HG03108 (cell line): ENCODE results near the gene DGKD.

Experiments used
- ATAC-seq: cut with Tn5 transposase; IDR thresholded peaks from one replicate; pipeline ENCODE4 v1.9.1; 2021; ENCODE audit warnings: moderate library complexity; ENCODE audit not compliant: unreplicated experiment

Gene DGKD

DNA sequence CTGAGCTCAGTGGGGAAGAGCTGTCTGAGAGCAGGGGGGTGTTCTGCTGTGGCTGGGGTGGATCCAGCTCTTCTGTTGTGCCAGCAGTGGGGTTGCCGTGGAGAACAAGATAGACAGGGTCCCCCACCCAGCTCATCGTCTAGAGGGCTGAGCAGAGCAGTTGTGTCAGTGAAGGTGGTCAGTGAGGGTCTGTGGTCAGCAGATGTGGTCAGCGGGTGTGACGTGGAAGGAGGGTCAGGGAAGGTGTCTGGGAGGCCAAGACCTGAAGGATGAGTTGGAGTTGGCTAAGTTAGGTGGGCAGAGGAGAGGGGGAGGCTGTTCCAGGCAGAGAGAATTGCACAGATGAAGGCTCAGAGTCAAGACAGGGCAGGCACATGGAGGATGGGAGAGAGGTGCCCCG lies 103.1 kb downstream of the DGKD start:
- ATAC-seq = no peak

DNA sequence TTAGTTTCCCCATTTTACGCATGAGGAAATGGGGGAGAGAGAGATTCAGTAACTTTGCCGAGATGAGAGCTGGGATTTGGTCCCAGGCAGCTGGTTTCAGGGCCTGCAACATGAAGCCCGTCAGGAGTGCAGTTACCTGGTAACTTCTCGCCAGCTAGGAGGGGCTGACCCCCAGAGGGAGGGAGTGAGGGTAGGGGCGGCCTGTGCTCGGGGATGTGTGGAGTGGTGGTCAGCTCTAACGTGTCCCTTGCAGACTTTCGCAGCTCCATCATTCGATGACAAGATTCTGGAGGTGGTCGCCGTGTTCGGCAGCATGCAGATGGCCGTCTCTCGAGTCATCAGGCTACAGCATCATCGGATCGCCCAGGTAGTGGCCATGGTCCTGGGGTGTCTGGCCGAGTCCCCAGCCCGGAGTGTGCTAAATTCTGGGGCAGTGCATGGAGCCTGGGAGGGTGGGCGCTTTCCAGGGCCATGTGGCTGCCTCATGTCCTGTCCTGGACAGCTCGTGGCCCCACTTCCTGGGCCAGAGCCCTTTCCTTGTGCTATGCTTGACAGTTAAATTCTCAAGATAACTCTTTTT lies 103.8 kb downstream of the DGKD start:
- no peak for ATAC-seq

DNA sequence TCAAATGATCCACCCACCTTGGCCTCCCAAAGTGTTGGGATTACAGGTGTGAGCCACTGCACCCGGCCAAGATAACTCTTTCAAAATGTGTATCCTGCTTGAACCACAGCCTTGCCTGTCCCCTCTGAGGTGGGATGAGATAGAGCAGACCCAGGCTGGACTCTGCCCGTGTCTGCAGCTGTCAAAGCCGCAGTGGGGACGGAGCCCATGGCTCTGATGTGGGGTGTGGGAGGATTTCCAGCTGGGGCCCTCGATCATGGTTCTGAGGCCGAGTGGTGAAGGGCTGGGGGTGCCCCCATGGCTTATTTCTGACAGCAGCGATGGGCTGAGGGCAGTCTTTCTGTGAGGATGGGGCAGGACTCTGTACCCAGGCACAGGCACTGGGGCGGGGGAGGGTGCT lies 104.5 kb downstream of the DGKD start:
- no peak for ATAC-seq

DNA sequence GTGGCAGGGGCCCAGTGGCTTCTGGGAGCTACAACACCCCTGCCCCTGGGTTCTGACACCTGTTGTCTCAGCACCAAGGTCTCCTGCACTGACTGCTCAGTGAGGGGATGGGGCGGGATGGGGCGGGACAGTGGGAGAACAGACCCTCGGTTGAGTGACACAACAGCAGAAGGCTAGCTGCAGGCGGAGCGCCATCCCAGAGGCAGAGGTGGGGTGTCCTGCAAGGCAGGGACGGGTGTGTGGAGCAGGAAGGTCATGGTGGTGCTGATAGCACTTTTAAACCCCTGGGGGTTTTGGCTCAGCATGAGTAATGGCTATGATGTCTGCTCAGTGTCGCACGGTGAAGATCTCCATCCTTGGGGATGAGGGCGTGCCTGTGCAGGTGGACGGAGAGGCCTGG lies 105.1 kb downstream of the DGKD start:
- ATAC-seq = no peak

GRCh38 chr2:233460726-233461441 lies 106.6 kb downstream of the DGKD start:
- ATAC-seq = no peak

DNA sequence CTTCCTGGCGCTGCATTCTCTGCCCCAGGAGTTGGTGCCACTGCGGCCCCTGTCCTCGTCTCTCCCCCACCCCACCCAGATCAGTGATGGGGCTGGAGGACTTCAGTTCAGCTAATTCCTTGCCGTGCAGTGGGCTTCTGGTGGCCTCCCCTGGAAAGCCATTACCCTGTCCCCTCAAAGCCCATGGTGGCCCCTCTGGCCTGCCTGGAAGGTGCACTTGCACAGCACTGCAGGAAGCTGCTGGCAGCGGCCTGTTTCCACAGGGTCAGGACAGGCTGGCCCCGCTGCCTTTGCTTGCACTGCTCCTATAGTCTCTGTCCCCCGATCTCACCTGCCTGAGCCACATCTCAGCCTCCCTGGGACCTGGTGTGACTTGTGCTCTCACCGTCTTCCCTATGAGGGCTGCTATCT lies 107.2 kb downstream of the DGKD start:
- ATAC-seq = no peak

GRCh38 chr2:233462202-233462785 lies 108.0 kb downstream of the DGKD start:
- no peak for ATAC-seq

DNA sequence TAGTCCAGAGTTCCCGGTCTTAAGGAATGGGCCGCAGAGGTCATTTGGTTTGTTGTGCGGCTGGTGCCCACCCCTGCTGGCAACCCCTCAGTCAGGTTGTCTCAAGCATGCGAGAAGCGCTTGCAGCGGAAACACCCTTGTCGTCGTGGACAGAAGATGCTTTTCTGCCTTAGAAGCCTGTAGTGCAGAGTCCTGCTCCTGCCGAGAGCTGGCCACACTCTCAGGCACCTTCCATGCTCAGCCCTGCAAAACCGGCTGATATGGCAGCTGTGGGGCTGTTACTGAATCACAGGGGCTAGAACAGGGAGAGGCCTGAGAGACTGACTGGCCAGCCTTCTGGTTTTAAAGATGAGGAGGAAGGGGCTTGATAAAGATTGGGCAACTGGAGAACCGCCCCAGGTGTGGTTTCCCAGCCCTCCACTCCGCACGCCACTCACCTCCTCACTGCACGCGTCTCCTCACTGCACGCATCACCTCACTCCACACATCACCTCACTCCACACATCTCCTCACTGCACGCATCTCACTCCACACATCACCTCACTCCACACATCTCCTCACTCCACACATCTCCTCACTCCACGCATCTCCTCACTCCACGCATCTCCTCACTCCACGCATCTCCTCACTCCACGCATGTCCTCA lies 108.7 kb downstream of the DGKD start:
- ATAC-seq = no peak

DNA sequence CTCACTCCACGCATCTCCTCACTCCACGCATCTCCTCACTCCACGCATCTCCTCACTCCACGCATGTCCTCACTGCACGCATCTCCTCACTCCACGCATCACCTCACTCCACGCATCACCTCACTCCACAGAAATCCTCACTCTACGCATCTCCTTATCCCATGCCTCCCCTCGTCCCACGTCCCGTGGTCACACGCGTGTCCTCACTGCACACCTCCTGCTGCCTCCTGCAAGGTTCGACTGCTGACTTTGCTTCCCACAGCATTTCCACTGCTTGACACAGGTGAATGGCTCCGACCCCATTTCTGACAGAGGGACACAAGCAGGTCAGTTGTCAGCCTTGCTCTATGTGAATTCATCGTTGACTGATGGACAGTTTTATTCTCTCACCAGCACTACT lies 109.3 kb downstream of the DGKD start:
- no peak for ATAC-seq

GRCh38 chr2:233464056-233464455 lies 109.8 kb downstream of the DGKD start:
- no peak for ATAC-seq

DNA sequence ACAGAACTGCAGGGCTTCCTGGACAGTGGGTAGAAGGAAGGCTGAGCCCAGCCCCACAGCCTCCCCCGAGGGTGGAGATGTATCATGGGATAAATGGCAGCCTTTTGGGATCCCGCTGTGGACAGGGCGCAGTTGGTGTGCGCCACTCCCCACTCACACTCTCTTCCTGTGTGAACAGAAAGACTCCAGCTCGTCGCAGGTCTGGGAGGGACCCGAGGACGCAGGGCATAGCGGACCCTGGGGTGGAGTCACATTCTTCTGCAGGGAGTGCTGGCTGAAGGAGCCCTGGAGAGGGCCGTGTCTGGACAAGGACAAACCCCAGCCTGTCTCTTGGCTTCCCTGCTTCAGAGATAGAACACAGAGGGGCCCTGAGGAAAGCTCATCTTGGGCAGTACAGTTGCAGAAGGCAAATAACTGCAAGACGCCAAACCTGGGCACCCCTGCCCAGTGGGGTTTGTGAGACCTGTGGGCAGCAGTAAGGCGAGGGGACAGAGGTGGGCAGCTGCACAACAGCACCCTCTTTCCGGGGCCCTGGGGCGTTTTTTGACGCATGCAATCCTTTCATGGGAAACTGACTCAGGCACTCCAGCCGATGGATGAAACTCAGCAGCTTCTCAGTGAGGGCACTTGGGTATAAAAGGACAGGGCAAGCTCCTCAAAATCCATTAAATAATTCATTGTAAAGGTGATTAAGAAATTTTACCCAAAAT lies 110.4 kb downstream of the DGKD start:
- no peak for ATAC-seq

- no peak for ATAC-seq
Observed at GRCh38 chr2:233466991-233467603, 112.8 kb downstream of the DGKD start.

GRCh38 chr2:233468047-233468740 lies 113.9 kb downstream of the DGKD start:
- no peak for ATAC-seq

DNA sequence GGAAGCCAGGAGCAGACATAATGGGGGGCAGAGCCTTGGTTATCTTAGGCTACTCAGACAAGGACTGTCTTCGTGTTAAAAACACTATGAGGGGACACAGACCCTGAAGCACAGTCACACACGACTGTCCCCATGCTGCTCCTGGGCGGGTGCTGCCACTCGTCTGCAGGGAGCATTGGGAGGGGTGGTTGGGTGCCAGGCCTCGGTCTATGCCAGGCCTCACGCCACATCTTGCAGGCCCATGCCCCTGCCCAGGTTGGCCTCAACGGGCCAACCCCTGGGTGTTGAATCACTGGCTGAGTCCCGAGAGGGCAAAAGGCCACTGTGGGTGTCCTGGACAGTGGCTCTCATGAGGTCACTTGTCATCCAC lies 114.4 kb downstream of the DGKD start:
- ATAC-seq = no peak

DNA sequence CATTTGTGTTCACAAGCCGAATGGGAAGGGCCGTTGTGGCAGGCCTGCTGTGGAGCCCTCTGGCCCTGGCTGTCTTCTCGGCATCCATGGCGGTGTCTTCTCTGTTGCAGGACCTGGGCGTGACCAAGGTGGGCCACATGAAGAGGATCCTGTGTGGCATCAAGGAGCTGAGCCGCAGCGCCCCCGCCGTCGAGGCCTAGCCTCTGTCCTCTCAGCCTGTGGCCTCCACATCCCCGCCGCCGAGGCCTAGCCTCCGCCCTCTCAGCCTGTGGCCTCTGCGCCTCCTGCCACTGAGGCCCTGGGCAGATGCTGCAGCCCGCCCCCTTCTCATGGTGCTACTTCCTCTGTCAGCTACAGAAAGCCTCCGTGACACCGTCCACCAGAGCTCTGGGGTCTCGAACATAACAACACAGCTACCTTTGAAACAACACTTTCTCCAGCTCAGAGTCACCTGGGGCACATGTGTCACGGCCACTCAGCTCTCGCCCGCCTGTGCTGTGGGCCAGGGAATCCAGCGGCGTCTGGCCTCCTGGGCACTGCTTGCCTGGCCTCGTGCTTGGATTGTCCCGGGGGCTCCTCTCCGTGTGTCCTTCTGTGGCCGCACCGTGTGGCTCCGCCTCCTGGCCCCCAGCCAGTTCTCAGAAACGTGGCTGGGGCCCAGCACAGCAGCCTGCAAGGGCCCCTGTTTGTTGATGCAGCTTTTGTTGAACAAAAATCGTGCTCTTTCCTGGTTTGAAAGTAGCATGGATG lies 115.1 kb downstream of the DGKD start:
- no peak for ATAC-seq

GRCh38 chr2:233470011-233470687 lies 115.9 kb downstream of the DGKD start:
- no peak for ATAC-seq

DNA sequence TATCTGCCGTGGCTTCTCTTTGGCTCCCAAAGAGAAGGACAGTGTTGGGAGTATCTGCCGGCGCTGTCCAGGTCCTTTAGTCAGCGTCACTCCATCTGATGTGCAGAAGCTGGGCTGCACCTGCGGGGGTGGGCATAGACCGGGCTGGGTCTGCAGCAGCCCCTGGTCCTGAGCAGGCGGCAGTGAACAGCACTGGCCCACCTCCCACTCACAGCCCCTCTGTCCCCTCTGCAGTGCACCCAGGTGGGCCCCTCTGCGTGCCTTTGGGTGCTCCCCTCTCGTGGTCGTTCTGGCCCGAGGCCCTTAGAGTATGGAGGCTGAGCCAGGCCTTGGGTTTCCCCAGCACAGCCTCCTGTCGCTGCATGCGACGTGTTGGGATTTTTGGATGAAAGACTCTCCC lies 116.5 kb downstream of the DGKD start:
- no peak for ATAC-seq

GRCh38 chr2:233471291-233472035 lies 117.2 kb downstream of the DGKD start:
- no peak for ATAC-seq

DNA sequence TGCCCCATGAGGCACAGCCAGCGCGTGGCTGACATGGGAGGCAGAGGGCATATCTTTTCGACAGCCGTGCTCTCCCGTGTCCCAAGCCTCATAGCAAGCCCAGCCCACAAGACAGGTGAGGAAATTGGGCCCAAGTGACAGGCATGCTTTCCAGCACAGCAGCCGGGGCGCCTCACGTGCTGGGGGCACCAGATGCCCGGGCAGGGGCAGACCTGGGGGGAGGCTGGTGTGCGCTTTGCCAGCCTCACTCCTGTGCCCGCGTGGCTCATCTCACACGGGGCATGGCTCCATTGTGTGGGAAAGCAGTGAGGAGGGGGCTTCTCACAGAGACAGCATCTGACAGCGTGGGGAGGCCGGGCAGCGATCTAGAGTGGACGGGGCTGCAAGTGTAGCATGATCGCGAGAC lies 119.1 kb downstream of the DGKD start:
- ATAC-seq = no peak
